Lower lobe of right lung (tissue), 2 donors: Measurements from ENCODE around the gene PRKG1. TPM values are rescaled to one million over a fixed set of nuclear protein-coding genes. Genes with fewer than 3 reads are reported as not detected.
"Not testable (repeated sequence)": the region's sequence is repeated elsewhere in the genome, so short reads cannot be mapped to it uniquely, and the experiment has no call there.

Experiments
- ATAC-seq, 2 donors: fragments of 200-7000 bp; cut with Tn5 transposase; one replicate each; pipeline ENCODE4 v1.9.1; 2020 to 2022; ENCODE audit warnings: mild to moderate bottlenecking in 2 of 2, moderate library complexity in 2 of 2
- DNase-seq: peaks from one replicate; pipeline ENCODE4 v3.0.0-alpha.2; 2020
- H3K27ac ChIP-seq: fragments of 200-600 bp; one replicate; pipeline ENCODE4 v1.8.0; 2022
- H3K27me3 ChIP-seq: fragments of 200-600 bp; one replicate; pipeline ENCODE4 v1.8.0; 2022; ENCODE audit warnings: low read depth
- H3K36me3 ChIP-seq: fragments of 200-600 bp; one replicate; pipeline ENCODE4 v1.8.0; 2022; ENCODE audit warnings: mild to moderate bottlenecking
- H3K4me1 ChIP-seq: fragments of 200-600 bp; one replicate; pipeline ENCODE4 v1.8.0; 2022
- H3K4me3 ChIP-seq: fragments of 200-600 bp; one replicate; pipeline ENCODE4 v1.8.0; 2022; ENCODE audit warnings: mild to moderate bottlenecking
- H3K9me3 ChIP-seq: fragments of 200-600 bp; one replicate; pipeline ENCODE4 v1.8.0; 2022
- CTCF ChIP-seq: fragments of 200-600 bp; IDR thresholded peaks from one replicate; pipeline ENCODE4 v1.8.0; 2022; ENCODE audit warnings: antibody characterized with exemption, mild to moderate bottlenecking
- intact Hi-C: fragments of 100-400 bp; cut with DNase I; formaldehyde crosslinking; loops from one replicate; pipeline ENCODE4 v1.11.0; 2022
- total RNA-seq: library from RNA; stranded (reverse); fragmentation: NEBNext Ultra II Directional; extraction: Animal tissue kit (Norgen Biotek cat#: 25700); gene quantifications from one replicate; pipeline ENCODE4 v1.2.1, GENCODE V29; 2021
- donor health status: DM: no; HTN: yes; CAD: no; lungs with severe emphysema.

PRKG1 gene
- total RNA-seq, 1 donor from 2014 or later, result 23.6 TPM

DNA sequence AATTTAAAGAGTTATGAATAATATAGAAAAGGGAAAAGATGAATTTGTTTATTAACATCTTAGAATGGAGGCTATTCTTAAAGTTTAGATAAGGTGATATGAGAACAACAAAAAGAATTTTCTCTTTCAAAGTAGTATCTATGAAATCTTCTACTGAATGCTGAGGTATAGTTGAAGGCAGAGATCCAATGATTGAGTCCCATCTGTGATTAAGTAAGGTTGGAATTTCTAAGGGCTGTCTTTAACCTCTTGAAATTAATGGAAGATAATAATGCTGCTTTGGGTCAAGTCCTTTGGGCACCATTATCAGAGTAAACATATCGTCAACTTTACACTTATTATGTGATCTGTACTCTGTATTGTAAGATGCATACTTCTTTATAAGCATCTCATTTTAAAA is 307.9 kb downstream of the PRKG1 start:
- DNase-seq (no peak), ATAC-seq (no peak)
- no peak for TF ChIP-seq CTCF
- H3K27ac ChIP-seq, result no peak overlapping the region
- H3K4me1 ChIP-seq, result no peaks in the 10 kb centered on the region
- no peaks in the 10 kb centered on the region for H3K9me3 ChIP-seq
- H3K36me3 ChIP-seq, result no peaks in the 10 kb centered on the region
- intact Hi-C loops, result no loop called here
- H3K4me3 ChIP-seq, result no peak overlapping the region
- no peaks in the 10 kb centered on the region for H3K27me3 ChIP-seq

DNA sequence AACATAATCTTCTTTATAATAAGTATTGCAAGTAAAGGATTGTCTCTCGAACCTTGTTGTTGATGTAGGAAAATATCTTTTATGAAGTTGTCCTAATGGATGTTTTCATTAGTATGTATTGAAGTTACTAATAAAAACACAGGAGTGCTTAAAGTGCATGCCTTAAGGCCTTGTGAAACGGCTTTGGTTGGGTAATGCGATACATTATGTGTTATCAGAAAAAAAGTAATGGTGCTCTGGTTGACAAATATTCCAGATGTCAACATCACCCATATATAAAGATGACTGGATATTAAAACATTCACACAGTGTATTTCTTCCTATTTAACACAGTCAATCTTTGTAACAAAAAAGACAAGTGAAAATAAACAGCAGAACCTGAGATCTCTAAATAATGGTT is 310.7 kb downstream of the PRKG1 start:
- ATAC-seq, result no peak
- Histone ChIP-seq H3K27ac (no peak overlapping the region), H3K9me3 (no peaks in the 10 kb centered on the region), H3K4me1 (peaks cover 8% of the 10 kb centered on the region), H3K36me3 (no peaks in the 10 kb centered on the region), H3K27me3 (no peaks in the 10 kb centered on the region), H3K4me3 (no peak overlapping the region)
- DNase-seq, result no peak
- TF ChIP-seq CTCF, result no peak
- intact Hi-C loops, result no loop called here

- H3K4me3 ChIP-seq, result no peak overlapping the region
- H3K27me3 ChIP-seq, result no peaks in the 10 kb centered on the region
- intact Hi-C loops, result no loop called here
Observed at GRCh38 chr10:51386248-51386885, 312.1 kb downstream of the PRKG1 start.

GRCh38 chr10:51389415-51390321 is 315.4 kb downstream of the PRKG1 start:
- TF ChIP-seq CTCF, result peak; percentile 75
- peaks cover 8% of the 10 kb centered on the region for H3K4me1 ChIP-seq
- ATAC-seq (peak; percentile 69 to 73), DNase-seq (no peak)
- H3K27ac ChIP-seq, result no peak overlapping the region
- intact Hi-C loops, result no loop called here
- H3K36me3 ChIP-seq, result no peaks in the 10 kb centered on the region
- no peaks in the 10 kb centered on the region for H3K9me3 ChIP-seq
- no peaks in the 10 kb centered on the region for H3K27me3 ChIP-seq
- no peak overlapping the region for H3K4me3 ChIP-seq

More at GRCh38 chr10:51386248-51386885, 312.1 kb downstream of the PRKG1 start:
- H3K27ac ChIP-seq, result no peak overlapping the region
- no peaks in the 10 kb centered on the region for H3K9me3 ChIP-seq
- H3K4me1 ChIP-seq, result peaks cover 8% of the 10 kb centered on the region
- no peak for DNase-seq
- no peaks in the 10 kb centered on the region for H3K36me3 ChIP-seq
- TF ChIP-seq CTCF, result no peak
- no peak for ATAC-seq

DNA sequence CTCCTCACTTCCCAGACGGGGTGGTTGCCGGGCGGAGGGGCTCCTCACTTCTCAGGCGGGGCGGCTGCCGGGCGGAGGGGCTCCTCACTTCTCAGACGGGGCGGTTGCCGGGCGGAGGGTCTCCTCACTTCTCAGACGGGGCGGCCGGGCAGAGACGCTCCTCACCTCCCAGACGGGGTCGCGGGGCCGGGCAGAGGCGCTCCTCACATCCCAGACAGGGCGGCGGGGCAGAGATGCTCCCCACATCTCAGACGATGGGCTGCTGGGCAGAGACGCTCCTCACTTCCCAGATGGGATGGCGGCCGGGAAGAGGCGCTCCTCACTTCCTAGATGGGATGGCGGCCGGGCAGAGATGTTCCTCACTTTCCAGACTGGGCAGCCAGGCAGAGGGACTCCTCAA is 318.7 kb downstream of the PRKG1 start:
- H3K4me3 ChIP-seq, H3K9me3 ChIP-seq, H3K36me3 ChIP-seq, DNase-seq, ATAC-seq, H3K27me3 ChIP-seq, intact Hi-C loops, H3K27ac ChIP-seq: not testable (repeated sequence)
- H3K4me1 ChIP-seq, result peaks cover 17% of the 10 kb centered on the region

DNA sequence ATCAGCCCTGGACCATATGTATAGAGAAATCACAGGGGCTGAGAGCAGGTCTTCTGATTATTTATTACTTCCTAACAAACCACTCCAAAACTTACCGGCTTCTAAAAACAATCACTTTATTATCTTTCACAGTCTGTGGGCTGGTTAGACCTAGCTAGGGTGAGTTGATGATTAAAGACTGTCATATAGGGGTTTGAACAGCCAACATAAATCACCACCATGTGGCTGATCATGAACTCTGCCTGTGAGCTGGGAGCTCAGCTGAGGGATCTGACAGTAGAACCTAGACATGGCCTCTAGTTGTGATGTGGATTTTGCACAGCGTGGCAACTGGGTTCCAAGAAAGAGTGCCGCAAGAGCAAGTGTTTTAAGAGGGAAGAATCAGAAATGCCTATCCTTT is 319.8 kb downstream of the PRKG1 start:
- no peak for TF ChIP-seq CTCF
- ATAC-seq, result no peak
- Histone ChIP-seq H3K27ac (no peak overlapping the region), H3K9me3 (no peaks in the 10 kb centered on the region), H3K27me3 (no peaks in the 10 kb centered on the region), H3K36me3 (no peaks in the 10 kb centered on the region), H3K4me3 (no peak overlapping the region), H3K4me1 (peaks cover 13% of the 10 kb centered on the region)
- intact Hi-C loops, result no loop called here
- no peak for DNase-seq
